GM18519 (cell line): ENCODE results near the gene ADAMTS14.

Experiments
- ATAC-seq: cut with Tn5 transposase; IDR thresholded peaks from one replicate; pipeline ENCODE4 v1.9.1; 2021; ENCODE audit warnings: mild to moderate bottlenecking, moderate library complexity; ENCODE audit not compliant: unreplicated experiment, low FRiP score

The ADAMTS14 gene

DNA sequence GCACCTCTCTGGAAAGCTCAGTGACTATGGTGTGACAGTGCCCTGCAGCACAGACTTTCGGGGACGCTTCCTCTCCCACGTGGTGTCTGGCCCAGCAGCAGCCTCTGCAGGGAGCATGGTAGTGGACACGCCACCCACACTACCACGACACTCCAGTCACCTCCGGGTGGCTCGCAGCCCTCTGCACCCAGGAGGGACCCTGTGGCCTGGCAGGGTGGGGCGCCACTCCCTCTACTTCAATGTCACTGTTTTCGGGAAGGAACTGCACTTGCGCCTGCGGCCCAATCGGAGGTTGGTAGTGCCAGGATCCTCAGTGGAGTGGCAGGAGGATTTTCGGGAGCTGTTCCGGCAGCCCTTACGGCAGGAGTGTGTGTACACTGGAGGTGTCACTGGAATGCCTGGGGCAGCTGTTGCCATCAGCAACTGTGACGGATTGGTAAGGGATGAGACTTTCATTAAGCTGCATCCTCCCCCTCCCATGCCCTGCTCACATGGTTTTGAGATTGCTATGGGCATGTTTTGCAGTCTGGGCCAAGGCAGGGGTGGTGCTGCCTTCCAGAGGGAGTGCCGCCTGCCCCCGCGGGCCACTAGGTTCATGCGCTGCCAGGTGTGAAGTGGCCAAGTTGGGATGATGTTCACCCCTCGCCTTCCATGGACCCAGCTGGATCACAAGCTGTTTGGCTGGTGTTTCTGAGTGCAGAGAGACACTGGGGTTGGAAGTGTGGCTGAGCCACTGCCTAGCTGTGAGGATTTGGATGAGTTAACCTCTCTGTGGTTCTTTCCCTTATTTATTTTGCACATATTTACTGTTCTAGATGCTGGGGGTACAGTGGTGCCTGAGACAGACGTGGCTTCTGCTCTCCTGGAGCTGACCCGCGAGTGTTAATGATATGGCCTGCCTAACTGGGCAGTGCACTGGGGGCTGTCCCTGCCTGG lies 2.5 kb downstream of the ADAMTS14 start:
- ATAC-seq = no peak

DNA sequence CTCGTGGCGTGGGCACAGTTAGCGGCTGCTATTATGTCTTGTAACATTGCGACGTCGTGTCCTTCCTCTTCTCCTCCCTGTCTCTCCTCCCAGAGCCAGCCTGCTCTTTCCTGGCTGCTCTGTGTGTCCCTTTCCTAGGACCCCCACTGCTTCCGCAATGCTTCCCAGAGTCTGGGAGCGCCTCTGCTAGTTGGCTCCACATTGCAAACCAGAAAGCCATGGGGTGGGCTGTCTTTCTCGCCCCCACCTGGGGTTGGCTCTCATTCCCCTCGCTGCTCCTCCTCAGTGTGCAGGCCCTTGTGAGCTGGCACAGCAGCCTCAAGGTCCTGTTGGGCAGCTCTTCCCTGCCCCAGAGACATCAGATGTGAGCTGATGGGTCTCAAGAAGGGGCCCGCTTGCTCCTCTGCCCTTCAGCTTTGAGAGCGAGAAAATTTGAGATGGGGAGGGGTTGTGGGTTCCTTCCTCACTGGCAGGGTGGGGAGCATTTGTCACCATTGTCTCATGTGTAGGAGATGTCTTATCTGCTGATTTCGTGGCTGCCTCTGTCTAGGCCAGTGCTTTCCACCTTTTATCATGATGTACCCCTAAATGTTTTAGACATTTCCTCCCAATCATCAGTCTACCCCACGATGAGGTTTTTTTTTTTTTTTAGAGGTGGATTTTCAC lies 3.3 kb downstream of the ADAMTS14 start:
- ATAC-seq = no peak

DNA sequence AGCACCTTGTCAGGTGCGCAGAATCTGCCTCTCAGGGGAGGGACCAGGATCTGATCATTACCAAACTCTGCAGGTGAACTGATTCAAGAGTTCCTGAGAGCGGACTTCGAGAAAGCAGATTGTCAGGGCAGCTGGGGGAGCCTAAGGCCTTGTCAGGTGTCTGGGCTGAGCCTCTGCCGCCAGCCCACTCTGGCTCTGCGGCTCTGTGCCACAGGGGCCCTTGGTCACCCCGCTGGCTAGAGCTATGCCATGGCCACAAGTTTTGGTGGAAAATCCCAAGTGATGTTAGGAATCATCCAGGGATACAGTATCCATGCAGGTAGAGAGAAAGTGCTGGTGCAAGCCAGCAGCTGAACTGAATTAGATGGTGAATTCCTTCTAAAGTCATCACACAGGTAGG lies 4.2 kb downstream of the ADAMTS14 start:
- ATAC-seq = no peak

DNA sequence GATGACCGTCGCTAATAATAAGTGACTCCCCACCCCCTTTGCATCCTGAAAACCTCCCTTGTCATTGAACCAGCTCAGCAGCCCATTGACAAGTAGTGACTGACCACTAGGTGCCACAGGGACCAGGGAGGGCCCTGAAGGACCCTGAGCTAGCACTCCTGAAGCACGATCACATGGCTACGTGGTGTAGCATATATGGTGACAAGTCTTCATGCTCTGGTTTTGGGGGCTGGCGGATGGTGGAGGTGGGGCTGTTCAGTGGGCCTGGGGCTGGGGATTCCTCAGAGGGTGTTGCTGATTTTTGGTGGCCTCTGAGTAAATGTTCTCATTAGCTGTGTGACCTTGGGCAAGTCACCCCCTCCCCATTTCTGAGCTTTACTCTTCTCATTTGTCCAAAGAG lies 4.7 kb downstream of the ADAMTS14 start:
- ATAC-seq = no peak

DNA sequence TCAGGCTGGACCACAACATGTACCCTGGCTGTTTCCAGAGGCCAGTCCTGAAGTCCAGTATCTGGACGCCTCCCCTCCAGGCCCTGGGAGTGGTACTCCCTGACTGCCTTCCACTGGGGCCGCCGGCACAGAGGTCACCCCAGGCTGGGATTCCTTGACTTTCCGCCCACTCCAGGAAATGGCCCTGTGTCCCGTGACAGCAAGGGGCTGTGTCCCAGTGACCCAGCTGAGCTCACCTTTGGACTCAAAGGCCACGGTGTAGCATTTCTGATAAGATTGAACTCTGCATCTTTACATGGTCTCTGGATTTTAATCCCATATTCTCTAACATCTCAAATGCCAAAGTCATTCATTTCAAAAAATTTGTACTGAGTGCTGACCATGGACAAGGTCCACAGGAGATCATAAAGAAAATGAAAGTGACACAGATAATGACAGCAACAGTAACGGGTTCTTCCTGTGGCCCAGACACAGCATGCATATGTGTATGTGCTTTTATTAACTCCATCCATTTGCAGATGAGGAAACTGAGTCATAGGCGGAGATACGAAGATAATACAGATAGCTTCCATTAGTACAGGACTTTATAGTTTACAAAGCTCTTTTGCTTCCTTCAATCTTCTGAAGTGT lies 5.4 kb downstream of the ADAMTS14 start:
- ATAC-seq = no peak

DNA sequence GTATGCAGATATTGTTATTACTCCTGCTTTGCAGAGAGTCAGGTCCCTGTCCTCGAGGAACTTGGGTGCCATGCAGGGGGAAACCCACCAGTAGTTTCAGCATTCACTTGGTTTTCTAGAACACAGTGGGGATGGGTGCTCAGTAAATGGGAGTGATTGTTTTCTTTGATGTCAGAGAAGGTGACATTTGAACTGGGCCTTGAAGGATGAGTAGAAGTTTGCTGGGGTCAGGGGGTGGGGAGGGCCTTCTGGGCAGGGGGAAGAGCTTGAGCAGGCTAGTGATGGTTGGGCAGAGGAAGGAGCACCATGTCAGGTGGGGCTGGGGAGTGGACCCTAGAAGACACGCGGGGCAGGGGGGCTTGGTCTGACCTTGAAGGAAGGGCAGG lies 5.9 kb downstream of the ADAMTS14 start:
- no peak for ATAC-seq

DNA sequence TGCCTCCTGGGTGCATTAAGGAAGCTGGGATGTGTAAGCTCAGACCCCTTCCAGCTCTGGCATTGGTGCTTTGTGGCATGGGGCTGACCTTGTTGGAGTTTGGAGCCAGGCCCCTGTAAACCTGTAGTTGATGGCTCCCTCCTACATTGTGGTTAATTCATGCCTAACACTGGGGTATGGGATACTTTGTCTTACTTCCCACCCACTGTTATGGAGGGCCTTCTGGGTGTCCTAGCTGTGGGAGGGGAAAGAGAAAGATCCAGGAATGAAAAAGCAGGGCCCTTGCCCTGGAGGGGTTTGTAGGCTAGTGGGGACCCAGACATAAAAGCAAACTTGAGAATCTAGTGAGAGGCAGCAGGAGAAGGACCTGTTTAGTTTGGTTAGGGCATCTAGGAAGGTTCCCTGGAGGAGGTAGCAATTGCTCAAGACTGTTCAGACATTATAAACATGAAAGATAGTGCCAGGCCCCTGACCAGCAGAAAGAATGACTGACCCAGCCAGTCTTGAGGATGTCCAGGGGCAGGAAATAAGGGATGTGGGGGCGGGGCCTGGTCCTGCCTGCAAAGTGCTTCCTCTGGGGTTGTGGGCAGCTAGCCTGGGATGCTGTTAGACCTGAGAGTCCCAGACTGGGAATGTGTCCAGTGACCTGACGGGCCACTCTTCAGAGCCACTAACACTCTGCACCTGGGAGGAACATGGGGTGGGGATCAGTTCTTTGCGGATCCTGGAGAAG lies 6.6 kb downstream of the ADAMTS14 start:
- no peak for ATAC-seq

DNA sequence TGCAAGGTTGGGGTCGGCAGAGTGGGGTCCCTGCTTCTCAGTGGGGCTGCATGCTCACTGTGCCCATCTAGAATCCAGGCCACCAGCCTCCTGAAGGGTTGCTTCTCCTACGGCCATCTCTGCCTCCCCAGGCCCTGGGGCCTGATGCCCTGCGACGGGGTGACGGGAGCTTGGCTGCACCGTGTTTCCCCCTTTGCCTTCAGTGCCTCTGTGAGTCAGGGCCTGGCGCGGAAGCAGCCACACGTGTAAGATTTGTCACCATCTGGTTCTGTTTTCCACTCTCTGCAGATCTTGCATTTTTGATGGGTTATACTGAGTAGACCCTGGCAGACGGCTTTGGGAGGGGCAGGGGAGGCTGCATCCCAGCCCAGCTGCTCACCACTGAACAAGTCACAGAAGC lies 7.2 kb downstream of the ADAMTS14 start:
- no peak for ATAC-seq

DNA sequence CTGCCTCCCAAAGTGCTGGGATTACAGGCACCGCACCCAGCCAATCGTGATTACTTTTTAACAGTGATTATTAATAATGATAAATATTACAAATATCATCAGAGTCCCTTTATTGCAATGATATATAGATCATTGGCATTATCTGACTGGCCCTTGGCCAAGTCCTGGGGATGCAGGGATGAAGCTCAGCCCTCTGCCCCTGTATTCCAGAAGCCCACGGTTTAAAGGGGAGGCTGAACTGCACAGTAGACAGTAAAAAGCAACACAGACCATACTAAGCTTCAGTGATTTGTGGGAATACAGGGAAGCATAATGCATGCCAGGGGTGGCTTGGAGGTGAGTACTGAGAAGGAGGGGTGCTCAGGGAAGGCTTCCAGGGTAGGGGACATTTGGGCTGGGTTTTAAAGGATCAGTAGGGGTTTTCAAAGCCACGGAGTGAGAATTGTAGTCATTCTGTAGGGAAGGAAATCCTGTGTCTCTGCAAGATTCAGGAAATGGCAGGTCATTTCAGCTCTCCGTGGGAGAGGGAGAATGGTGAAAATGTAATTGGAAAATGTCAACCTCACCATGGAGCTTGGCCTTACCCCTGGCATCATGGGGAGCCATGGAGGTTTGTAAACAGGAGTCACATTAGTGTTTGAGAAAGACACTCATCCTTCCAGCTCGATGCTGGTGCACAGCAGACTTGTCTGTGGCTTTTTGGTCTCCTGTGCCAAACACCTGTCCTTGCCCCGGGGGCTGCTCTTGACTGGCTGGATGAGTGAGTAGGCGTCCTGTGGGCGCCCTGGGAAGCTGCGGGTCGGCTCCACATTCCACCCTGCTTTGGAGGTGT lies 8.8 kb downstream of the ADAMTS14 start:
- ATAC-seq = no peak

DNA sequence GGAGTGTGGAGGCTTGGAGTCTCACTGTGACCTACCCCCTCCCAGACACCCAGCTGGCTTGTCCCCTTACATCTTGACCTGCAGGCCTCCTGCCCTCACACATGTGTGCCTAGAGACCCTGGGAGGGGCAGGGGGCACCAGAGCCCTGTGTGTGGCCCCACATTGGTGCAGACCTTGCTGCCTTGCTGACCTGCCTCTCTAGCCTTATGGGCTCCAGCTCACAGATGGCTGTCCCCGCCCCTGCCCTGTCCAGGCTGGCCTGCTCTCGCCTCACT lies 9.4 kb downstream of the ADAMTS14 start:
- no peak for ATAC-seq

DNA sequence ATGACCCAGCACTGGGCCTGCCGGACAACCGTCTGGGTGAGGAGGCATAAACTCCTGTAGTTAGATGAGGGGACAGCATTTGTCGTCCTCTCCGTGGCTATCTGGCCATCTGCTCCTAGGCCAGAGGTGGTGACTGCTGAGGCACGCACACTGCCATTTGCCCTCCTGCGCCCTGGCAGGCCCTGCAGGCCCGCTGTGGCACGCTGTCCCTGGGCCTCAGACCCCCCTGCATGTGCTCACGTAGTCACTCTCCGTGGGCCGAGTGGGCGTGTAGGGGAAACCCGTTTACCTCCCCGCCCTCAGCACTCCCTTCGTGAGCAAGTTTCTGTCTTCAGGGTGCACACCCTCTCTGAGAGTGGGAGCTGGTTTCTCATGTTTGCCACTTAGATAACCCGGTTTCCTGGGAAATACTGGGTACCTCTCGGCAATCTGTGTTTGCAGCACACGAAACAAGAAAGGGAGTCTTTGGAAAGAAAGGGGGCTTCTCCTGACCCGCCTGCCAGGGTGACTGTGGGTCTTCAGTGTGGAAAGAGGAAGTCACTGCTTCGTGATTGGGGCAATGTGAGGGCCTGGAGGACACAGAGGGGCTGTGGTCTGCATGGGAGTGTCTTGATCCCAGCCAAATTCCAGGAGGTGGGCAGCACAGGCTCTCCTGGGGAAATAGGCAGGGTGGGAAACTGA lies 10.8 kb downstream of the ADAMTS14 start:
- no peak for ATAC-seq

DNA sequence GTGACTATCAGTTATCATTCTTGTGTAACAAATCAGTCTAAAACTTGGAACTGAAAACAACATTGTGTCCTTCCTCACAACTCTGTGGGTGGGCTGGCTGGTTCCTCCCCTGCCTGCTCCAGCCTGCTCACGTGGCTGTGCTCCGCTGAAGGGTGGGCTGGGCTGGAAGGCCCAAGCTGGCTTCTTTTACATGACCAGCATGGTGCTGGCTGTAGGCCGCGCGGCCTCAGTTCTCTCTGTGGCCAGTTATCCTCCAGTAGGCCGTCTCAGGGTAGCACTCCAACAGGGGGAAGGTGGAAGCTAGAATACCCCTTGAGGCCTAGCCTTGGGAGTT lies 11.3 kb downstream of the ADAMTS14 start:
- ATAC-seq = no peak

DNA sequence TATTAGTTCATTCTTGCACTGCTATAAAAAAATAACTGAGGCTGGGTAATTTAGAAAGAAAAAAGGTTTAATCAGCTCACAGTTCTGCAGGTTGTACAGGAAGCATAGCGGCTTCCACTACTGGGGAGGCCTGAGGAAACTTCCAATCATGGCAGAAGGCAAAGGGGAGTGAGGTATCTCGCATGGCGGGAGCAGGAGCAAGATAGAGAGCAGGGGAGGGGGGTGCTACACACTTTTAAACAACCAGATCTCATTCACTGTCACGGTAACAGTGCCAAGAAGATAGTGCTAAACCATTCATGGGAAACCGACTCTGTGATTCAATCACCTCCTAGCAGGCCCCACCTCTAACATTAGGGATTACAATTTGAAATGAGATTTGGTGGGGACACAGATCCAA lies 11.6 kb downstream of the ADAMTS14 start:
- no peak for ATAC-seq

DNA sequence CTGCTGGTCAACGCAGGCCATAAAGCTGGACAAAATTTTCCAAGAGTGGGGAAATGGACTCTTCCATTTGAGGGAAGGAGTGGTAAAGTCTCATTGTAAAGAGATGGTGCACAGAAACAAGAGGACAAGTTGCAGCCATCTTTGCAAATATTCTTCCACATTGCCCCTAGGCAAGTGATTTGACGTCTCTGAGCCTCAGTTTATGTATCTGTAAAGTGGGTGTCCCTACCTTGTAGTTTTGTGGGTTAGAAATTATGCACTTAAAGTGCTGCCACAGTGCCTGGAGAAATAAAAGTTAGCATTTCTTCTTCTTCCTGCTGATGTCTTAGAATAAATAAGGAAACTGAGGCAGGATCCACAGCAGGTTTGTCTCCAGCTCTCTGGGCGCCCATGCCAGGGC lies 12.1 kb downstream of the ADAMTS14 start:
- ATAC-seq = no peak

DNA sequence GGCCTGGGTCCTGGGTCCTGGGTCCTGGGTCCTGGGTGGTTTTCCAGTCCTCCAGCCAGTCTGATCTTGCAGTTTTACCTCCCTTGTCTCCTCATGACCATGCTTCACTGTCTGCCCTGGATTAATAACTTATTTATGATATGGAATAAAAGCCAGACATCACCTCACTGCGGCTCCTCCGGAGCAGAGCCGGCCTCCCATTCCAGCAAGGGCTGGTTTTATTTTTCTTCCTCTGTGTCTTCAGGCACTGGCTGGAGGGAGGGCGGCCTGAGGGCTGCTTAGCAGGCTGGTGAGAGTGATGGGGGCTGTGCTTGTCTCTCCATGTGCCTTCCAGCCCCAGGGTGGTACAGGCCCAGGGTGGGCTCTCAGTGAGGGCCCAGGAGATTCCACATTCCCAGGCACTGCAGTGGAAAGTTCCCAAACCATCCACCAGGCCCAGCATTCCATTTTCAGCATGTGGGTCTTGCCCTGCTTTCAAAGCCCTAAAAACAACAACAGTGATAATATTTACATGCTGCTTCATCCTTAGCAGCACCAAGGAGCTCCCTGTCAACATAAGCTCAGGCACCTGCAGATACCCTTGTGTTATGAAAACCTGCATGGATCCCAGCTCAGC lies 12.6 kb downstream of the ADAMTS14 start:
- ATAC-seq = no peak

DNA sequence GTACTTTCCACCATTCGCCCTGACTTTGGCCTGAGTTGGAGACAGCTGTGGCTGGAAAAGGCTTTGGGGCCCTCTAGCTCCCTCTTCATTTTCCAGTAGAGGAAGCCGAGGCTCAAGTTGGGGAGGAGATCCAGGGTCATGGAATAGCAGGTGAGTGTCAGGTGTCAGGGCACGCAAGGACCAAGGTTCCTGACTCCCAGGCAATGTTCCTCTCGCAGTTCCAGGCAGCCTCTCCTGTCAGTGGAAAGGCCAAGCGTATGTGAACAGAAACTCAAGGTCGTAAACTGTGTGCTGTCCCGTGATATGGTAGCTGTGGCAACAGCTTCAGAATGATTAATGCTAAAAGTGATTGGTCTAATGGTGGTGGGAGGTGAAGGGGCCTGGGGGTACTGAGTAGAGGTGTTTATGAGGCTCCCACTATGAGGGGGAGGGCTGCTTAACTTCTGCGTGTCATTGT lies 13.2 kb downstream of the ADAMTS14 start:
- no peak for ATAC-seq

DNA sequence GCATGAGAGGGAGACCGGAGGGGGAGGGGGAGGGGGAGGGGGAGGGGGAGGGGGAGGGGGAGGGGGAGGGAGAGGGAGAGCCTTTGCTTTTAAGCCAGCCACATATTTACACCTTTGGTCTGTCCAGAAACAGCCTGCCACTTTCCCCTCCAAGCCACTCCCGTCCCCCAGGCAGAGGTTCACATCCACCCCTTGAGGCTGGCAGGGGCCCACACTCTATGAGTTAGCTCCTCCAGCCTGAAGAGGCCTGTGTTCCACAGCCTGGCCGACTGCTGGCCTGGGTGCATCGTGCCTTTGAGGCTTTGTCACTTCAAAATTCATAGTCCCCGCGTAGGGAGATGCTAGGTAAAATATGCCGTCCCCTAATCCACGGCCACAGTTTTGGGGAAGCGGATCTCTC lies 16.5 kb downstream of the ADAMTS14 start:
- ATAC-seq = no peak

DNA sequence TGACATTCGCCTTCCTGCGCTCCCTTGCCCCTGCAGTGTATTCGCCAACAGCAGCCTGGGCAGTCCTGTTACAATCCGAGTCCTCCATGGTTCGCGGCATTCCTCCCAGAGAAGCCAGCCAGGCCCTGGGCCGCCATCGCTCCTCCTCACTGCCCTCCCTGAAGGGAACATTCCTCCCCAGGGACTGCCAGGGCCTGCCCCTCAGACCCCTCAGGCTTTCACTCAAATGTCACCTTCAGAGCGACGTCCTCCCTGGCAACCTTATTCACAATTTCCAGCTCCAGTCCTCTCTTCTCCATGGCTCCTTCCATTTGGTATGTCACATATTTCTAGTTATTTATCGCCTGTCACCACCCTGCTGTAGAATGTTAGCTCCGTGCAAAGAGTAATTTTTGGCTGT lies 17.4 kb downstream of the ADAMTS14 start:
- ATAC-seq = no peak

DNA sequence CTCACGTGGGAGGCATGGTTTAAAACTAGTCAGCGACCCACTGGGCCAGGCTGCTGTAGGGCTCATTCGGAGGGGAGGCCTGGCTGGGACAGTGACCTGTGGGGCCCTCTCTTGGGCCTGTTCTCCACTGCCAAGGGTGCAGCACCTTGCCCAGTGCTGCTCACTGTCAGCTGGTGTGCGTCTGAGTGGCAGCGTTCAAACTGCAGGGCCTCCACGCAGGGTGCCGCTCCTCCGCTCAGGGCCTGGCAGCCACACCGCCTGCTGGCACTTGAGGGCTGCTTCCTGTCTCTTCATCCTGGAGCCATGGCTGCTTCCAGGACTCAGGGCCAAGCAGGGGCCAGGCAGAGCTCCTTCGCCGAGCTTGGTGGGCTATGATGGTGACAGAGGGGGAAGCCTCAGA lies 18.3 kb downstream of the ADAMTS14 start:
- ATAC-seq = no peak
